GM19372 (cell line): ENCODE results near the gene TULP4.

Experiments
- ATAC-seq: cut with Tn5 transposase; IDR thresholded peaks from one replicate; pipeline ENCODE4 v1.9.1; 2021; ENCODE audit warnings: mild to moderate bottlenecking, low read depth, moderate library complexity; ENCODE audit not compliant: unreplicated experiment

TULP4 gene

GRCh38 chr6:158489441-158489840, 177.2 kb downstream of the TULP4 start:
- ATAC-seq, result no peak

GRCh38 chr6:158492881-158493280, 180.6 kb downstream of the TULP4 start:
- no peak for ATAC-seq

GRCh38 chr6:158496700-158497099, 184.4 kb downstream of the TULP4 start:
- ATAC-seq, result no peak

DNA sequence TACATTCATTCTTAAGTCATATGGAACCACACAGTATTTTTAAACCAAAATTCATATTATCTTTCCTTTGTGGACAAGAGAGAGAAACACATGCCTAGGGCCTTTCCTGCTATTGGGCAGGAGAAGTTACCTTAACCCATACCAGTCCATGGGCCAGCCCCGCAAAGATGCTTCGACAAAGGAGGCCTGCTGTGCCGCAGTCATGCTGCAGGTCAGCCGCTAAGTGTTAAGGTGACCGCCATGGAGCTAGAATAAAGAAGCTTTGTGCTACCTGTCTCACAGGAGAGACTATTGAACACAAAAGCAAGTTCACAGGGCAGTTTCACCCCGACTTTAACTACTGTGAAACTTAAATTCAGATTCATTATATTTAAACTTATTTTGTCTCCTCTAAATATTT, 185.4 kb downstream of the TULP4 start:
- ATAC-seq, result no peak

- ATAC-seq, result no peak
Measured at GRCh38 chr6:158498362-158498761, 186.1 kb downstream of the TULP4 start.

DNA sequence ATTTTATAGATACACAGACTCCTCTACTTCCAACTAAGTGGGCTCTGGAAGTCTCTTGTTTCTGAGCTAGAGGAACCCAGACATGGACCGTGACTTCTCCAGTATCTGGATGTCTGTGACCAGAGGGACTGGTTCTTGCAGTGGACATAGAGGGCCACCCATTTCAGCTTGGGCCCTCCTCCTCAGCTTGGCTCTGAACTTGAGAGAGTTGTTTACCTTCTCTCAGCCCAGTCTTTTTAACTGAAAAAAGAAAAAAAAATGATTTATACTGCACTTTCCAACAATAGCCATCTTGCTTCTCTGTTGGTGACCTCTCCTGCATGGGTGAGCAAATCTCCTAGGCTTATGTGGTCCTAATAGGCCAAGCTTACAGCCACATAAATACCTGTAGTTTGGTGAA, 187.3 kb downstream of the TULP4 start:
- ATAC-seq, result no peak

- ATAC-seq, result no peak
Measured at GRCh38 chr6:158500016-158500735, 187.9 kb downstream of the TULP4 start.

- no peak for ATAC-seq
Measured at GRCh38 chr6:158501360-158502262, 189.3 kb downstream of the TULP4 start.

DNA sequence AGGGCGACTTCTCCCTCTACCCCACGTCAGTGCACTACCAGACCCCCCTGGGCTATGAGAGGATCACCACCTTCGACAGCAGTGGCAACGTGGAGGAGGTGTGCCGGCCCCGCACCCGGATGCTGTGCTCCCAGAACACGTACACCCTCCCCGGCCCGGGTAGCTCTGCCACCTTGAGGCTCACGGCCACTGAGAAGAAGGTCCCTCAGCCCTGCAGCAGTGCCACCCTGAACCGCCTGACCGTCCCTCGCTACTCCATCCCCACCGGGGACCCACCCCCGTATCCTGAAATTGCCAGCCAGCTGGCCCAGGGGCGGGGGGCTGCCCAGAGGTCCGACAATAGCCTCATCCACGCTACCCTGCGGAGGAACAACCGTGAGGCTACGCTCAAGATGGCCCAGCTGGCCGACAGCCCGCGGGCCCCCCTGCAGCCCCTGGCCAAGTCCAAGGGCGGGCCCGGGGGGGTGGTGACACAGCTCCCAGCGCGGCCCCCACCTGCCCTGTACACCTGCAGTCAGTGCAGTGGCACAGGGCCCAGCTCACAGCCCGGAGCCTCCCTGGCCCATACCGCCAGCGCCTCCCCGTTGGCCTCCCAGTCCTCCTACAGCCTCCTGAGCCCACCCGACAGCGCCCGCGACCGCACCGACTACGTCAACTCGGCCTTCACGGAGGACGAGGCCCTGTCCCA, 190.1 kb downstream of the TULP4 start:
- no peak for ATAC-seq

DNA sequence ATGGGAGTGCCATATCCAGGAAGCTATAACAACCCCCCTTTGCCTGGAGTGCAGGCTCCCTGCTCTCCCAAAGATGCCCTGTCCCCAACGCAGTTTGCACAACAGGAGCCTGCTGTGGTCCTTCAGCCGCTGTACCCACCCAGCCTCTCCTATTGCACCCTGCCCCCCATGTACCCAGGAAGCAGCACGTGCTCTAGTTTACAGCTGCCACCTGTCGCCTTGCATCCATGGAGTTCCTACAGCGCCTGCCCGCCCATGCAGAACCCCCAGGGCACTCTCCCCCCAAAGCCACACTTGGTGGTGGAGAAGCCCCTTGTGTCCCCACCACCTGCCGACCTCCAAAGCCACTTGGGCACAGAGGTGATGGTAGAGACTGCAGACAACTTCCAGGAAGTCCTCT, 191.0 kb downstream of the TULP4 start:
- no peak for ATAC-seq

- ATAC-seq, result no peak
Measured at GRCh38 chr6:158503846-158504245, 191.6 kb downstream of the TULP4 start.

GRCh38 chr6:158505194-158505593, 192.9 kb downstream of the TULP4 start:
- ATAC-seq, result no peak

DNA sequence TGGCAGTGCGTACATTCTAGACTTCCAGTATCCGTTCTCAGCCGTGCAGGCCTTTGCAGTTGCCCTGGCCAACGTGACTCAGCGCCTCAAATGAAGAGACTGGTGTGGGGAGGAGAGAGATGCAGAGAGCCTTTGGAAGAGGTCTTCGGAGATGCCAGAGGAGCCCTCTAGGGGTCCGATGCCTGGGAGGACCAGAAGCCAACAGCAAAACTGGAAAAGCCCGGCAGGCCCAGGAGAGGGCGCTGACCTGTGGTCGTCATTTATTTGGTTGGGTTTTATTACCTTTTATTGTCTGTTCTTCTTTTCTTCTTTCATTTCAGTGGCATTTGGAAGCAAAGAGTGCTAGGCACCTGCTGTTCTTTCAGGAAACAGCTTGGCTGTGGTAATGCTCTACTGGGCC, 194.3 kb downstream of the TULP4 start:
- no peak for ATAC-seq

DNA sequence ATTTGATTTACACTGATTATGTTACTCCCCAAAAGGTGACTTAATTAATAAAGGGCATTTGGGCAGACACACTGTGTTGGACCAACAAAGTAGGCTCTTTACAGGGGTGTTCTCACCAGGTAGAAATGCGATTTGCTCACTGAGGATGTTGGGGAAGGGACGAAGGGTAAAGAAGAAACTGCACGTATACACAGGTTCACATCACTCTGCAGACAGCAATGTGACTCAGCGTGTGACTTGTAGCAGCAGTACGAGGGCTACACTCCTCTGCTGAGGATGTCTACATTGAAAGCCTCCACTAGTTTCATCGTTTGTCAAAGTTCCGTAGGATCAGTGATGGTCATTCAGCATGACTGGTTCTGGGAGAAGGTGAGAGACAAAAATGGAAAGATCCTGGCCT, 194.9 kb downstream of the TULP4 start:
- ATAC-seq, result no peak

DNA sequence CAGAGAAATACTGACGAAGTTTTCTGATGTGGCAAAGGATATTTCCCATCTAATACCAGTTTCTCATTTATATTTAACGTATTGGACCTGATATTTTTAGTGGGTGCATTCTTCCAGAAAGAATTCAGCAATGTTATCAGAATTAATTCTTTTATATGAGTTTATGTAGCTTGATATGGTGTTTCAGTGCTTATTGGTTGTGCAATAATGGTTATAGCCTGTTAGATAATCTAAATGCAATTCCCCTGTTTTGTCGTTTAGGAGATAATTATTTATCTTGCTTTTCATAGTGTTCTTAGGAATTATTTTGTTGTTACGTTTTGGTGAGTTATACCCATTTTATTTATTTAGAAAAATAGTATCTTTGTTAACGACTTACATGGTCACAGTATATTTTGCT, 196.2 kb downstream of the TULP4 start:
- ATAC-seq, result no peak

GRCh38 chr6:158509465-158509864, 197.2 kb downstream of the TULP4 start:
- no peak for ATAC-seq

GRCh38 chr6:158512809-158513208, 200.5 kb downstream of the TULP4 start:
- ATAC-seq, result no peak

GRCh38 chr6:158514176-158514575, 201.9 kb downstream of the TULP4 start:
- no peak for ATAC-seq

GRCh38 chr6:158514991-158515390, 202.7 kb downstream of the TULP4 start:
- ATAC-seq, result no peak

GRCh38 chr6:158516098-158516497, 203.8 kb downstream of the TULP4 start:
- ATAC-seq, result no peak

DNA sequence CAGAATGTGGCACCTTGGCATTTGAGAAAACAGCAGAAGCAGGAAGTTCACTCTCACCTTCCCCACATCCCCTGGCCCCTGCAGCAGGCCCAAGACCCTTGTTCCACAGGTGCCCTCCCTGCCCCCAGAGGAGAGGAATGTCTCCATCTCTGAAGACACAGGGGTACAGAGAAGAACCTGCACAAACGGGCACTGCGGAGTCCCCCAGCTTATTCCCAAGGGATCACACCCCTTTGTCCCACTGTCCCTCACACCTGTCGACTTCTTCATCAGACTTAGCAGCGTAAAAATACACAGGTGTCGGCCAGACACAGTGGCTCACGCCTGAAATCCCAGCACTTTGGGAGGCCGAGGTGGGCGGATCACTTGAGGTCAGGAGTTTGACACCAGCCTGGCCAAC, 204.8 kb downstream of the TULP4 start:
- no peak for ATAC-seq
